Right lobe of liver (tissue), 6 donors: ENCODE results near the gene C4orf50. TPM values are rescaled to one million over a fixed set of nuclear protein-coding genes. Genes with fewer than 3 reads are reported as not detected.

Experiments used
- ATAC-seq, 4 donors: fragments of 200-7000 bp; cut with Tn5 transposase; one replicate each; pipeline ENCODE4 v1.9.1; 2020; ENCODE audit warnings: mild to moderate bottlenecking in 4 of 4, moderate library complexity in 4 of 4
- DNase-seq, 3 donors: peaks; one replicate each; pipeline ENCODE4 v3.0.0-alpha.2; 2020
- H3K27ac ChIP-seq, 3 donors: fragments of 200-600 bp; one replicate each; pipeline ENCODE4 v1.8.0; 2022
- H3K27me3 ChIP-seq, 2 donors: fragments of 200-600 bp; one replicate each; pipeline ENCODE4 v1.8.0; 2022
- H3K36me3 ChIP-seq, 4 donors: fragments of 200-600 bp; sonication (generic) in 1 of 4; one replicate each; pipeline versions ENCODE4 v1.5.1 to v1.8.0; 2017 to 2022; ENCODE audit warnings: control low read depth in 1 of 4
- H3K4me1 ChIP-seq, 4 donors: fragments of 200-600 bp; sonication (generic) in 1 of 4; one replicate each; pipeline versions ENCODE4 v1.5.1 to v1.8.0; 2017 to 2022; ENCODE audit warnings: control low read depth in 1 of 4
- H3K4me3 ChIP-seq, 3 donors: fragments of 200-600 bp; one replicate each; pipeline ENCODE4 v1.8.0; 2022
- H3K9me3 ChIP-seq, 4 donors: fragments of 200-600 bp; sonication (generic) in 1 of 4; one replicate each; pipeline versions ENCODE4 v1.5.1 to v1.8.0; 2017 to 2022; ENCODE audit warnings: control low read depth in 1 of 4
- POLR2A ChIP-seq: fragments of 450-650 bp; IDR thresholded peaks from one replicate; pipeline ENCODE4 v1.6.1; 2017; ENCODE audit warnings: antibody characterized with exemption, mild to moderate bottlenecking
- WGBS: methylation state at CpG from one replicate; pipeline ENCODE4 v1.1.6; 2018; ENCODE audit warnings: low coverage, low lambda C conversion rate; ENCODE audit not compliant: insufficient coverage; ENCODE audit errors: missing lambda C conversion rate; 5-methylcytosine and 5-hydroxymethylcytosine counted together
- intact Hi-C, 2 donors: fragments of 100-400 bp; cut with DNase I; formaldehyde crosslinking; loops; one replicate each; pipeline versions ENCODE4 v1.11.2 to v1.14.1; 2022
- total RNA-seq, 6 experiments: library from RNA; depleted of rRNA in 2 of 6; stranded (reverse); fragments of >200 nt in 2 of 6; fragmentation: NEBNext Ultra II Directional in 3 of 6; extraction: Animal tissue kit (Norgen Biotek cat#: 25700) in 3 of 6; gene quantifications; one replicate each; pipeline versions ENCODE4 v1.1.0 to v1.2.4, GENCODE V29; 2016 to 2023
- TF ChIP-seq, protein P1 (sequence below), 4 donors: fragments of 200-600 bp in 3 of 4; fragments of 450-650 bp in 1 of 4; IDR thresholded peaks; one replicate each; pipeline versions ENCODE4 v1.5.1 to v1.8.0; 2016 to 2022; ENCODE audit warnings: antibody characterized with exemption in 4 of 4, mild to moderate bottlenecking in 2 of 4
- donor health status: DM: no; HTN: yes; CAD: no.
- donor health status: DM: no; HTN: no; CAD: no.
- donor health status: DM: no; HTN: no; CAD: no.
- donor health status: DM: no; HTN: yes; CAD: no.
- donor health status: DM: no; HTN: yes; CAD: no.

Gene C4orf50
- total RNA-seq, 6 experiments from 2014 or later = under 0.01 to 0.06 TPM; not detected in 4

DNA sequence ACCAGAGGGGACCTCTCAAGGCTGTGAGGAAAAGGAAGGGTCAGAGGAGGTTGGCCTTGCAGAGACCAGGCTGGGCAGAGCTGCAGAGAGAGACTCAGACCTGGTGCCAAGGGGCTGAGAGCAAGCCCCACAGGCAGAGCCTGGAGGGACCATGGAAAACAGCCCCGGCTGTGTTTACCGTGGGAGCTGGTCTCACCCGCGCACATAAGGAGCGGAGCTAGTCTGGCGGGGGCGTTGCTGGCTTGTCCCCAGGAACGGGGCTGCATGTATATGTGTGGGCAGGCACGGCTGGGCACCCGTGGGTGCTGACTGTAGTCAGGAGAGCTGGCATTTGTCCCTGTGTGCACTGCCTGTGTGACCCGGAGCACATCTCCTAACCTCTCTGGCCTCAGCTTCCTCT, 45.7 kb downstream of the C4orf50 start:
- no CpG with 5 or more reads among the region's 11 CpGs for WGBS
- intact Hi-C loops = no loop called here
- H3K27me3 ChIP-seq = no peaks in the 10 kb centered on the region

DNA sequence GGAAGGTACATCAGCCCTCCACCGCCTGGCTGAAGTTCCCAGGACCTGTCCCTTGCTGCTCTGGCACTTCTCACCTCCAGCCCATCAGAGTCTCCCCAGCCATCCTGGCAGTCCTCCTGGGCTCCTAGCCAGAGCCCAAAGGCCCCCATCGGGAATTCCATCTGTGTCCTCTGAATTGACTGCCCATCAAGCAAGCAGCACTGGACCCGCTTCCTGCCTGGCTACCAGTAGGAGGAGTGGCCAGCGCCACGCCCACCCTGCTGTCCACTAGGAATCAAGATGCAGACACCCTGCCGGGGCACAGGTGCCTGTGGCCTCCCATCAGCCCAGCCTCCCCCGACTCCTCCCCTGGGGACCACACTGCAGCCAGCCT, 47.2 kb downstream of the C4orf50 start:
- no peak for ATAC-seq
- 46% methylated on average over 4 of the region's 7 CpGs for WGBS

More for the DNA sequence above, 45.7 kb downstream of the C4orf50 start:
- H3K27ac ChIP-seq = no peak overlapping the region
- TF ChIP-seq POLR2A = no peak
- TF ChIP-seq, protein P1, sequence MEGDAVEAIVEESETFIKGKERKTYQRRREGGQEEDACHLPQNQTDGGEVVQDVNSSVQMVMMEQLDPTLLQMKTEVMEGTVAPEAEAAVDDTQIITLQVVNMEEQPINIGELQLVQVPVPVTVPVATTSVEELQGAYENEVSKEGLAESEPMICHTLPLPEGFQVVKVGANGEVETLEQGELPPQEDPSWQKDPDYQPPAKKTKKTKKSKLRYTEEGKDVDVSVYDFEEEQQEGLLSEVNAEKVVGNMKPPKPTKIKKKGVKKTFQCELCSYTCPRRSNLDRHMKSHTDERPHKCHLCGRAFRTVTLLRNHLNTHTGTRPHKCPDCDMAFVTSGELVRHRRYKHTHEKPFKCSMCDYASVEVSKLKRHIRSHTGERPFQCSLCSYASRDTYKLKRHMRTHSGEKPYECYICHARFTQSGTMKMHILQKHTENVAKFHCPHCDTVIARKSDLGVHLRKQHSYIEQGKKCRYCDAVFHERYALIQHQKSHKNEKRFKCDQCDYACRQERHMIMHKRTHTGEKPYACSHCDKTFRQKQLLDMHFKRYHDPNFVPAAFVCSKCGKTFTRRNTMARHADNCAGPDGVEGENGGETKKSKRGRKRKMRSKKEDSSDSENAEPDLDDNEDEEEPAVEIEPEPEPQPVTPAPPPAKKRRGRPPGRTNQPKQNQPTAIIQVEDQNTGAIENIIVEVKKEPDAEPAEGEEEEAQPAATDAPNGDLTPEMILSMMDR (IDR thresholded peaks at IDR 0.05) = no peak
- no peaks in the 10 kb centered on the region for H3K36me3 ChIP-seq
- DNase-seq (no peak), ATAC-seq (no peak)
- H3K9me3 ChIP-seq = no peaks in the 10 kb centered on the region
- H3K4me1 ChIP-seq = no peaks in the 10 kb centered on the region
- H3K4me3 ChIP-seq = no peak overlapping the region

DNA sequence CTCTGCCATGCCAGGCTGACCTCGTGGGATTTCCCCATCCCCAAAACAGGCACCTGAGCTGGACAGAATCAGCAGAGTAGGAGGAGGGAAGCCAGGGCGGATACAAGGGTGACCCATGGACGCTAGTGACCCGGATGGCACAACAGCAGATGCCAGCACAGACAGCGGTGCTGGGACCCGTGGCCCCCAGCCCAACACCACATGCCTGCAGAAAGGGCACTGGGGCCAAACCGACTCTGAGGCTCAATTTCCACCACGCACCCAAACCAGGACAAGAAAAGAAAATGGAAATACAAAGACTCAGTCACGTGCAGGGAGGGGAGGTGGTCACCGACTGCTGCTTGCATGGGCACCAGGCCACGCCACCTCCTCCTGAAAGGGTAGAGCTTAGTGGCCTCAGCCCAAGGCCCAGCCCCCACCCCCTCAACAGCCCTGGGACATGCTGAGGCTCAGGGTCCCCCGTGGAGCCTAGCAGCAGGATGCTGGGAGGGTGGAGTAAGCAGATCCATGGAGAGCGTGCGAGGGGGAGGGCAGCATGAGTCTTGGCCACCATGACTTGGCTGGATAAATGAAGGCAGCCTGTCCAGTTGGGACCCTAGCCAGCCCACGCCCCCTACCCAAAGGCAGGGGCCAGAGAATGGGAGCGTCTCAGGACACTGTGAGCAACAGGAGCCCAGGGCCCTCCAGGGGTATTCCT, 47.7 kb downstream of the C4orf50 start:
- no peak for TF ChIP-seq POLR2A
- TF ChIP-seq, protein P1 (IDR thresholded peaks at IDR 0.05) = no peak
- no peak for DNase-seq
- H3K36me3 ChIP-seq = no peaks in the 10 kb centered on the region
- H3K4me3 ChIP-seq = no peak overlapping the region
- H3K9me3 ChIP-seq = no peaks in the 10 kb centered on the region
- no peaks in the 10 kb centered on the region for H3K27me3 ChIP-seq
- 57% methylated on average over 6 of the region's 16 CpGs for WGBS
- no peaks in the 10 kb centered on the region for H3K4me1 ChIP-seq
- intact Hi-C loops = no loop called here
- H3K27ac ChIP-seq = no peak overlapping the region
- ATAC-seq = no peak

More for the DNA sequence above, 47.2 kb downstream of the C4orf50 start:
- DNase-seq = no peak
- H3K4me3 ChIP-seq = no peak overlapping the region
- TF ChIP-seq POLR2A = no peak
- TF ChIP-seq, protein P1 (IDR thresholded peaks at IDR 0.05) = no peak
- no peaks in the 10 kb centered on the region for H3K4me1 ChIP-seq
- no peak overlapping the region for H3K27ac ChIP-seq
- no peaks in the 10 kb centered on the region for H3K27me3 ChIP-seq
- intact Hi-C loops = no loop called here
- no peaks in the 10 kb centered on the region for H3K9me3 ChIP-seq
- H3K36me3 ChIP-seq = no peaks in the 10 kb centered on the region

DNA sequence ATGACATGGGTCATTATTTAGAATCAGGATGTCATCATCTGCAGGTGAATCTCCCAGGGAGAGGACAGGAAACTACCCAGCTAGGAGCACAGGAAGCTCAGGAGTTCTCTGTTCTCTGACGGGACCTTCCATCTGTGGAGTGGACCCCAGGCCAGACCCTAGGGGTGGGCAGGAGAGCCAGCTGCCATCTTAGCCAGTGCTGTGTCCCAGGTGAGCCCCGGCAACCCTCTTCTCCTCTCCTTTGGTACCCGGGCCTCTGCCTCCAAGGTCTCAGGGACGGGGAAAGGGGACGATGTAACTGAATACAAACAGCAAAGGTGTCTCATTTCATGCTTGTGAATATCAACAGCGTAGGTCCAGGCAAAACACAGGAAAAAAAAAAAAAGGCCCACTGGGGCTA, 48.5 kb downstream of the C4orf50 start:
- Histone ChIP-seq H3K9me3 (no peaks in the 10 kb centered on the region), H3K4me3 (no peak overlapping the region), H3K27ac (no peak overlapping the region), H3K27me3 (no peaks in the 10 kb centered on the region), H3K4me1 (no peaks in the 10 kb centered on the region), H3K36me3 (no peaks in the 10 kb centered on the region)
- WGBS = 34% methylated on average over 4 of the region's 6 CpGs
- DNase-seq (no peak), ATAC-seq (no peak)
- no peak for TF ChIP-seq POLR2A
- TF ChIP-seq, protein P1 (IDR thresholded peaks at IDR 0.05) = no peak
- intact Hi-C loops = no loop called here
